IPS-NIHi7 (cell line): Measurements from ENCODE around the gene CHD5.

Source experiments
- DNase-seq: peaks from one replicate; pipeline ENCODE4 v3.0.0; 2012; ENCODE audit warnings: mixed read lengths; ENCODE audit errors: extremely low spot score

CHD5 gene

GRCh38 chr1:6154525-6155319 is 25.4 kb downstream of the CHD5 start:
- DNase-seq = no peak

DNA sequence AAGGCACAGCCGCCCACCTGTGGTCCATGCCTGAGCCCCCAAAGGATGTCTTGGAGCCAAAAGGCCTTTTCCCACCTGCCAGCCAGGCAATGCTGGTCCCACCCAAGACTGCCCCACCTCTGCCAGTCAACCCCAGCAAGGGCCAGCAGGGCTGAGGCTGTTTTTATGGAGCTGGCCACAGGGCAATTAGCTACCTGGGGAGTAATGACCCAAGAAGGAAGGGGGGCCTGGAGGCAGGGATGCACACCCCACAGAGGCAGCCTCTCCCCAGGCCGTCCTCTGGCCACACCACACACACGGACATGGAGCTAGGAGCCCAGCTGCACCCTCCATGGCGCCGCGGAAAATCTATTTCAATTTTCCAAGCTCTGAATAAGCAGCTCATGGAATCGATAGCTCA is 27.2 kb downstream of the CHD5 start:
- no peak for DNase-seq

GRCh38 chr1:6152181-6152580 is 27.9 kb downstream of the CHD5 start:
- no peak for DNase-seq

GRCh38 chr1:6151291-6151822 is 28.8 kb downstream of the CHD5 start:
- DNase-seq = no peak

- DNase-seq = no peak
Observed at GRCh38 chr1:6150006-6150938, 29.8 kb downstream of the CHD5 start.

GRCh38 chr1:6149597-6149996 is 30.5 kb downstream of the CHD5 start:
- no peak for DNase-seq

DNA sequence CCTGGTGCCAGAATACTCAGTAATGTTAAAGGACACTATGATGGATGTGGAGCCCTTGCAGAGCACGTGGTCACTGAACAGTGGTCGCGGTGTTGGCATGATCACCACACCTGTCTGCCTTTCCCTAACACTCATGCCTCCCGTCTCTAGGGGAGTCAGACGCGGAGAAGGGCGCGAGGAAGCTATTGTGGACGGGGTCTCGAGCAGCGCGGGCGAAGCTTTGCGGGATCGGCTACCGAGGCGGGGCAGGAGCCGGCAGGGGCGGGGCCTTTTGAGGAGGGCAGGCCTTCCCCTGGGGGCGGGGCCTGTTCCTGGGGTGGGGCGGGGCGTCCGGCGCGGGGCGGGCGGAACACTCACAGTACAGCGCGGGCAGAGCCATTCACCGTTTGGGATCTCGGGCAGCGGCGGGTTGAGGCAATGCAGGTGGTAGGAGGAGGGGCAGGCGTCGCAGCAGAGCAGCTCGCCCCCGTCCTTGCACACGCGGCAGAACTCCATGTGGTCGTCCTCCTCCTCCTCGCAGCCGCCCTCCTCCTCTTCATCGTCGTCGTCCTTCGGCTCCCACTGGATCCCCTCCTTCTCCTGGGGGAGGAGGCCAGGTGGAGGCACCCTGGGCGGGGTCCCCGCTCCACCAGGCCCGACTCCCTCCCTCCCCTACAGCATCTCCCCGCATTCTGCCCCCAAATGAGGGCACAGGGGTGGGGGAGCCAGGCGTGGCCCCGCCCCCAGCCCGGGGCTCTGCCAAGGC is 31.5 kb downstream of the CHD5 start:
- DNase-seq = peak; percentile 99

- DNase-seq = no peak
Observed at GRCh38 chr1:6145864-6146410, 34.2 kb downstream of the CHD5 start.

DNA sequence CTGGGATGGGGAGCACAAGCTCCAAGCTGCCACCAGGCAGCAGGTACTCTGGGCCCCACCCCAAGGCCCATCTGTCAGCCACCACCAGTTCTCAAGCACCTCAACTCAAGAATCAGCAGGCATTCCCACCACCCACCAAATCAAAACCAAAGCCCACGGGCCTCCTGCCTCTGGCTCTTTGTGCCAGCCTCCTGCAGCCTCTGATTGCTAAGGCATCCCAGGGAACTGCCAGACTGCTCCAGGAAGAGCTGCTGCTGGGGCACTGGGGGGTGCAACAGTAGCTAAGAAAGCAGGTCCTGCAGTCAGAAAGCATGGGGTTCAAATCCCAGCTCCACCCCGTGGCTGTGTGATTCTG is 34.7 kb downstream of the CHD5 start:
- DNase-seq = no peak

- no peak for DNase-seq
Observed at GRCh38 chr1:6144647-6145395, 35.3 kb downstream of the CHD5 start.

GRCh38 chr1:6144175-6144574 is 35.9 kb downstream of the CHD5 start:
- DNase-seq = no peak

DNA sequence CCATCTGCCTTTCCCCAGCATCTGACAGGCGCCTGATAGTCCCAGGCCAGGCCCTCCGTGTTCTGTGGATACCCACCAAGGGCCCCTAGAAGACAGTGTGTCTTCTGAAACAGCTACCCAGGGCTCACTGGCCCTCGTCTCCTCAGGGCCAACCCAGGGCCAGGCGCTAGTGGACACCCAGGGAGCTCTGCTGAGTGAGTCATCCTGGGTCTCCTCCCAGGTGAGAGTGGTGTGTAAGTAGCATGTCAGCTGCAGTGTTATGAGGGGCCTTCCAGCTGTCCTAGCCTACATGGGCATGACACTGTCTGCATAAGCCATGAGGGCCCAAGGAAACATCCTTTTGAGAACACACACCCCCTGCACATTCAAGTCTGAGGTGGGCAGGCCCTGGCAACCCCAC is 36.7 kb downstream of the CHD5 start:
- DNase-seq = no peak

DNA sequence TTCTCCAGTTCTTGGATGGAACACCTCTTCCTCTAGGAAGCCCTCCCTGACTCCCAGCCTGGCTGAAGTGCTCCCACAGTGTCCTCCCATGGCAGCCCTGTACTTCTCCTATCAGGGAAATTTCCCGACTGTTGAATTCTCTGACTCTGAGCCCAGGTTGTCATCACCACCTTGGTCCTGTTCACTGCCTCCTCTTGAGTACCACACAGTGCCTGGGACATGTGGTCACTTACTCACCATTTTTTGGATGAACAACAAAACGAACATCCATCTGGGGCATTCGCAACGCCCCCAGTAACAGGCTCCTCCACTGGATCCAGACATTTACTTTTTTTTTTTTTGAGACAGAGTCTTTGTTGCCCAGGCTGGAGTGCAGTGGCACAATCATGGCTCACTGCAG is 37.4 kb downstream of the CHD5 start:
- DNase-seq = no peak

GRCh38 chr1:6142036-6142621 is 38.0 kb downstream of the CHD5 start:
- no peak for DNase-seq

GRCh38 chr1:6141592-6141991 is 38.5 kb downstream of the CHD5 start:
- DNase-seq = peak; percentile 73

- DNase-seq = no peak
Observed at GRCh38 chr1:6140413-6140812, 39.7 kb downstream of the CHD5 start.

DNA sequence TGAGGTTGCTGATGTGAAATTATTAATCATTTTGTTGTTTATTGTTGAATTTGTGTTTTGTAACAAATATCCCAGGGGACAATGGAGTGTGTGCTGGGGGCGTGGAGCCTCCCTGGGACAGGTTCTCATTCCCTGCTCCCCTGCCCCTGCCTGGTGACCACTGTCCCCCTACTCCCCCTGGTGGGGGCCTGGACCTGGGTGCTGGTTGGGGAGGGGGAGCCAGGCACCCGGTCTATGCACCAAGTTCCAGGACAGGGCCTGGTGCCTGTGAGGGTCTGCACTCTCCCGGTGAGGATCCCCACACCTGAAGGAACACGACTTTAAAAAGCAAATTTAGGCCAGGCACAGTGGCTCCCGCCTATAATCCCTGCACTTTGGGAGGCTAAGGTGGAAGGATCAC is 42.4 kb downstream of the CHD5 start:
- no peak for DNase-seq

- DNase-seq = no peak
Observed at GRCh38 chr1:6136516-6137220, 43.5 kb downstream of the CHD5 start.

- no peak for DNase-seq
Observed at GRCh38 chr1:6134741-6135510, 45.2 kb downstream of the CHD5 start.
